Astrocyte (in vitro differentiated cells and primary cell): ENCODE data around the gene EVX1.

Experiments used
- EZH2 ChIP-seq: IDR thresholded peaks from 2 replicates; pipeline ENCODE4 v1.6.1; 2012; ENCODE audit warnings: mild to moderate bottlenecking, low read length, inconsistent platforms; ENCODE audit not compliant: insufficient read depth
- TF ChIP-seq, protein P1 (sequence below): IDR thresholded peaks from 2 replicates; pipeline ENCODE4 v1.5.1; 2011; ENCODE audit warnings: low read depth, mild to moderate bottlenecking, inconsistent platforms, low read length, moderate library complexity; ENCODE audit not compliant: insufficient read depth

DNA sequence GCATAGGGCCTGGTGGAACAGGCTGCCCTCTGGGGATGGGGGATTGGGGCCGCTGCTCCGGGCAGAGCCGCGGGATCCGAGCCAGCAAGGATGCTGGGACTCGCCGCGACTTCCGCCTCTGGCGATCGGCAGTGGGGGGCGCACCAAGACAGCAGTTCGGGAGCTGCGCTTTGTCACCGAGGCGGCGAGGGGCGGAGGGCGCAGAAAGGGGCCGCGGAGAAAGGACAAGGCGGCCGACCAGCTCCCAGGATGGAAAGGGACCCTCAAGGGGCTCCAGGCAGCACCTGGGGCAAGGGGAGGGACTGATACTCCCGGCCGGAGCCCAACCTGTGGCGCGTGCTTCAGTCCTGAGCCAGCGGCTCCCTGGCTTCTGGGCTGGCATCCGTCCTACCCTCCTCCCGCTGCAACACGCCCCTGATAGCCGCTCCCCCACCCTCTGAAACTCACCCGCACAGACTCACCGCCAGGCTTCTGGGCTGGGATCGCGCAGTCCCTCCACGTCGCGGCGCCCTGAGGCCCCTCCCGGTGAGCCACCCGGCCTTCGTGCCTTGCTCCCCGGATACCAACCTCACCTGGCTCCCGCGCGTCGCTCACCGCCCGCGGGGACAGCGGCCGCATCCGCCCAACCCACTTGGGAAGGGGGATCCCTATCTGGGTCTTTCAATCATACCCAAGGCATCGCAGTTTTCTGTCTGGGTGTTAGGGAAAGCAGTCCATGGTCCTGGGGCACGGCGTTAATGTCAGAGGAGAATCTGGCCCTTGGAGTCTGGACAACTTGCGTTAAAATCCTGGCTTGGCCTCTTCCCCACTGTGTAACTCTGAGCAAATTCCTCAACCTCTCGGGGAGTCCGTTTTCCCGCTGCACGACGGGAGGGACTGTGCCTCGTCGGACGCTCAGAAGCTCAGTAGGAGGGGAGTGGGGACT lies 7.0 kb upstream of the EVX1 start:
- TF ChIP-seq, protein P1, sequence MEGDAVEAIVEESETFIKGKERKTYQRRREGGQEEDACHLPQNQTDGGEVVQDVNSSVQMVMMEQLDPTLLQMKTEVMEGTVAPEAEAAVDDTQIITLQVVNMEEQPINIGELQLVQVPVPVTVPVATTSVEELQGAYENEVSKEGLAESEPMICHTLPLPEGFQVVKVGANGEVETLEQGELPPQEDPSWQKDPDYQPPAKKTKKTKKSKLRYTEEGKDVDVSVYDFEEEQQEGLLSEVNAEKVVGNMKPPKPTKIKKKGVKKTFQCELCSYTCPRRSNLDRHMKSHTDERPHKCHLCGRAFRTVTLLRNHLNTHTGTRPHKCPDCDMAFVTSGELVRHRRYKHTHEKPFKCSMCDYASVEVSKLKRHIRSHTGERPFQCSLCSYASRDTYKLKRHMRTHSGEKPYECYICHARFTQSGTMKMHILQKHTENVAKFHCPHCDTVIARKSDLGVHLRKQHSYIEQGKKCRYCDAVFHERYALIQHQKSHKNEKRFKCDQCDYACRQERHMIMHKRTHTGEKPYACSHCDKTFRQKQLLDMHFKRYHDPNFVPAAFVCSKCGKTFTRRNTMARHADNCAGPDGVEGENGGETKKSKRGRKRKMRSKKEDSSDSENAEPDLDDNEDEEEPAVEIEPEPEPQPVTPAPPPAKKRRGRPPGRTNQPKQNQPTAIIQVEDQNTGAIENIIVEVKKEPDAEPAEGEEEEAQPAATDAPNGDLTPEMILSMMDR, result no peak
- peak; percentile 87 for TF ChIP-seq EZH2
